ENCODE measurements around the gene P2RX2. TPM values are rescaled to one million over a fixed set of nuclear protein-coding genes. Genes with fewer than 3 reads are reported as not detected.

The P2RX2 gene
- total and polyA plus RNA-seq, 12 donors = not detected

DNA sequence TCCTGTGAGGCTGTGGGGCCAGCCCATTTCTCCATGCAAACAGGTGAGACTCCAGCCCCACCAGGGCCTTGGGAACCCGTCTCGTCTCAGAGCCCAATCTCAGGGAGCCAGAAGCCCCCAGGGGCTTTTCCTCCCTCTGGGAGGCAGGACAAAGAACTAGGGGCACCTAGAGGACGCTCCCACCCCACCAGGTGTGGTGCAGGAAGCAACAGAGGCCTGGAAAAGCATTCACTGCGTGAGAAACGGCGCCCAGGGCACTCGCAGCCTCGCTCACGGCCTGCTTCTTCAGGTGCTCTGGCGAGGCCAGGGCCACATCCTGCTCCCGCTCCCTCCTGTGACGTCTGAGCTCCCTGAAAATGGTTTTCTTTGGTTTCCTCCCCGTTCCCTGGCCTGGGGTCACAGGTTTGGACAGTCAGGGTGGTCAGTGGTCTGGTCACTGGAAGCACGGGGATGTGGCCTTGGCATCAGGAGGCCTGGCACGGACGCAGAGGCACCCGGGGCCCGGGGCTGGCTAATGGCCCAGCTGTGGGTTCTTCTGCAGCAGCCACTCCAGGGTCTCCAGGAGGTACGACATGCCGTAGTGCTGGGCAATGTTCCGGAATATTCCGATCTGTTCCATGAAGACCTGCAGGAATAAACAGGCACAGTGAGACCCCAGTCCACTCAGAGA is 5.7 kb downstream of the P2RX2 start:
- intact Hi-C loops (cut with DNase I) = no loop called here
- H3K9me3 ChIP-seq = no peaks in the 10 kb centered on the region
- H3K4me1 ChIP-seq = peaks cover 0 to 14% (median 10%) of the 10 kb centered on the region in 9 donors
- H3K27ac ChIP-seq = no peak overlapping the region
- no peak overlapping the region for H3K4me3 ChIP-seq
- ATAC-seq = no peak
- H3K27me3 ChIP-seq = peaks cover 13 to 18% (median 13%) of the 10 kb centered on the region in 7 donors
- WGBS, 2 donors = 94% methylated on average over 22 of the region's 22 CpGs
- TF ChIP-seq, protein P1, sequence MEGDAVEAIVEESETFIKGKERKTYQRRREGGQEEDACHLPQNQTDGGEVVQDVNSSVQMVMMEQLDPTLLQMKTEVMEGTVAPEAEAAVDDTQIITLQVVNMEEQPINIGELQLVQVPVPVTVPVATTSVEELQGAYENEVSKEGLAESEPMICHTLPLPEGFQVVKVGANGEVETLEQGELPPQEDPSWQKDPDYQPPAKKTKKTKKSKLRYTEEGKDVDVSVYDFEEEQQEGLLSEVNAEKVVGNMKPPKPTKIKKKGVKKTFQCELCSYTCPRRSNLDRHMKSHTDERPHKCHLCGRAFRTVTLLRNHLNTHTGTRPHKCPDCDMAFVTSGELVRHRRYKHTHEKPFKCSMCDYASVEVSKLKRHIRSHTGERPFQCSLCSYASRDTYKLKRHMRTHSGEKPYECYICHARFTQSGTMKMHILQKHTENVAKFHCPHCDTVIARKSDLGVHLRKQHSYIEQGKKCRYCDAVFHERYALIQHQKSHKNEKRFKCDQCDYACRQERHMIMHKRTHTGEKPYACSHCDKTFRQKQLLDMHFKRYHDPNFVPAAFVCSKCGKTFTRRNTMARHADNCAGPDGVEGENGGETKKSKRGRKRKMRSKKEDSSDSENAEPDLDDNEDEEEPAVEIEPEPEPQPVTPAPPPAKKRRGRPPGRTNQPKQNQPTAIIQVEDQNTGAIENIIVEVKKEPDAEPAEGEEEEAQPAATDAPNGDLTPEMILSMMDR (IDR thresholded peaks at IDR 0.05) = no peak
- no peak for DNase-seq
- H3K36me3 ChIP-seq = peaks cover 0 to 34% (median 0%) of the 10 kb centered on the region in 9 donors

DNA sequence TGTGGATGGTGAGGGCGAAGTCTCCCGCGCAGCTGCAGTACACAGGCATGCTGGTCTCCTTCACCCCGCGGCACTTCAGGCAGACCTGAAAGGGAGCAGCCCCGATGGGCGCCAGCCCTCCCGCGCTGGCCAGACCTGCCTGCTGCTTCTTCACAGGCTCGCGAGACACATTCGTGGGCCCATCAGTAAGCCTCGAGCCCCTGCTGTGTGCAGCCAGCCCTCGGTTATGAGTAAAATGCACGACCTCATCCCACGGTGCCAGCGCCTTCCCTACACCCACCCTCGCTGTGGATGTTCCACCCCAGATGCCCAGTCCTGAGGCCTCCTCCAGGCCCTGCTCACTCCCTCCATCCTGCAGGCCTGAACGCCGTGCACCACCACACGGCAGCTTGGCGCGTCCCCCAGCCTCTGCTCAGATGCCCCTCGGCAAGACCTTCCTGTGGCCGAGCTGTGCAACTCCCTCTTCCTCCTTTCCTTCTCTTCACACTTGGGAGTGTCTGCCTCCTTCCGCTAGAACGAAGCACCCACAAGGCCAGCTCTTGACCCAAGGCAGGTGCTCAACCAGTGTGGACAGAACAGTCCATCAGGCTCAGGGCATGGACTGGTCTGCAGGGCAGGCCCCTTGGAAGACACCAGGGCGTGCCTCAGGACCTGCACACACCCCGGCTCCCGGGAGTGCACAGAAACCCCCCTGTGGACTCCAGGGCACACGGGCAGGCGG is 6.5 kb downstream of the P2RX2 start:
- TF ChIP-seq, protein P1 (IDR thresholded peaks at IDR 0.05) = no peak
- DNase-seq (no peak), ATAC-seq (no peak)
- Histone ChIP-seq H3K27me3 (peaks cover 5 to 10% (median 6%) of the 10 kb centered on the region in 7 donors), H3K9me3 (no peaks in the 10 kb centered on the region), H3K27ac (no peak overlapping the region), H3K36me3 (peaks cover 0 to 41% (median 0%) of the 10 kb centered on the region in 9 donors), H3K4me1 (peaks cover 0 to 14% (median 10%) of the 10 kb centered on the region in 9 donors), H3K4me3 (no peak overlapping the region)
- WGBS, 2 donors = 92 to 94% methylated on average over 32 of the region's 32 CpGs
- intact Hi-C loops (cut with DNase I) = no loop called here

DNA sequence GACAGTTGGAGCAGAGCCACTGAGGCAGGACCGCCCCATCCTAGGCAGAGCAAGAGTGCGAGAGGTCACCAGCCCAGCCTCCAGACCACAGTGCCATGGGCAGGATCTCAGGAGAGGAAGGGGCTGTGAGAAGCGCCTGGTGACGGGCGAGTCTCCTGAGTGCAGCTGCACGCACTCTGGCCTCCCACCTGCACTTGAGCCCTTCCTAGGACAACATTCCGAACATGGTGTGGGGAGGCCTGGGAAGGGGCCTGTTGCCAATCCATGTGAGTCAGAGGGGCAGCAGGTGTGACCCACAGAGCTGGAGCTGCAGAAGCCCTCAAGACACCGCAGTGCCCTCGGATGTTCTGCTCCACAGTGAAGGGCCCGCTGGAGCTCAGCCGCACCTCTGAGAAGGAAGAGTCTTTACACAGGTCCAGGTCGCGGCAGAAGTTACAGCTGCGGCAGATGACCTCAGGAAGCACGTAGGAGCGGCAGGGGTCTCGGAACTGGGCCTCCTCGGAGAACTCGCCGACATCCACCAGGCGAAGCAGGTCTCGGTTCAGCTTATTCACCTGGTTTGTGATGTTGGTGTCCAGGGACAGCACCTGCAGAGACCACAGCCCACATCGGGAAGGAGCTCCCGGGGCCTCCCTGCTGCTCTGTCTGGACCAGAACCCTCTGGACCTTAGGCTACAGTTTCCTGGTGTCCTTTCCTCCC is 7.3 kb downstream of the P2RX2 start:
- no peak overlapping the region for H3K27ac ChIP-seq
- peaks cover 0 to 49% (median 1%) of the 10 kb centered on the region in 9 donors for H3K36me3 ChIP-seq
- intact Hi-C loops (cut with DNase I) = no loop called here
- ATAC-seq (no peak), DNase-seq (no peak)
- TF ChIP-seq, protein P1 (IDR thresholded peaks at IDR 0.05) = no peak
- H3K9me3 ChIP-seq = no peaks in the 10 kb centered on the region
- 96 to 97% methylated on average over 24 of the region's 24 CpGs for WGBS, 2 donors
- H3K4me3 ChIP-seq = no peak overlapping the region
- peaks cover 0 to 2% (median 0%) of the 10 kb centered on the region in 7 donors for H3K27me3 ChIP-seq
- H3K4me1 ChIP-seq = peaks cover 0 to 14% (median 10%) of the 10 kb centered on the region in 9 donors

DNA sequence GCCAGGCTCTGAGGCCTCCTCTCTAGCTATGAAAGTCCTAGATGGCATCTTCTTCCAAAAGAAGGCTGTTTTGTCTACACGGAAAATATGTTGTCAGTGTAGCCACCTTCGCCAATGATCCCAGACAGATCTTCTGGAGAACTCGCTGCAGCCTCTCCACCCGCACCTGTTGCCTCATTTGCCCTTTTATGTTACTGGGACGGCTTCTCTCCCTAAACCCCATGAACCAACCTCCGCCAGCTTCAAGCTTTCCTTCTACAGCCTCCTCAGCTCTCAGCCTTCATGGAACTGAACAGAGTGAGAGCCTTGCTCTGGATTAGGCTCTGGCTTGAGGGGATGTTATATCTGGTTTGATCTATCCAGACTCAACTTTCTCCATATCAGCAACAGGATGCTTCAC is 10.8 kb downstream of the P2RX2 start:
- Histone ChIP-seq H3K4me1 (no peaks in the 10 kb centered on the region), H3K36me3 (peaks cover 0 to 77% (median 31%) of the 10 kb centered on the region in 9 donors), H3K9me3 (no peaks in the 10 kb centered on the region), H3K27me3 (no peaks in the 10 kb centered on the region), H3K4me3 (no peak overlapping the region), H3K27ac (no peak overlapping the region)
- 97 to 100% methylated on average over 6 of the region's 6 CpGs for WGBS, 2 donors
- intact Hi-C loops (cut with DNase I) = no loop called here
- TF ChIP-seq, protein P1 (IDR thresholded peaks at IDR 0.05) = no peak
- no peak for ATAC-seq
- DNase-seq = no peak
